PFSK-1 (cell line): ENCODE results near the gene SPRY1.

Experiments used
- POLR2AphosphoS5 ChIP-seq: IDR thresholded peaks from 2 replicates; pipeline ENCODE4 v1.6.1; 2012; ENCODE audit warnings: low read depth, mild to moderate bottlenecking, control low read depth, low read length, moderate library complexity
- SIN3A ChIP-seq: IDR thresholded peaks from 2 replicates; pipeline ENCODE4 v1.6.1; 2012; ENCODE audit warnings: mild to moderate bottlenecking, low read length, moderate library complexity, borderline replicate concordance; ENCODE audit not compliant: insufficient read depth
- TAF1 ChIP-seq: IDR thresholded peaks from 2 replicates; pipeline ENCODE4 v1.6.1; 2012; ENCODE audit warnings: low read length, control low read depth, borderline replicate concordance; ENCODE audit not compliant: insufficient read depth
- TF ChIP-seq, protein P1 (sequence below), 2 experiments: IDR thresholded peaks; 2 replicates each; pipeline versions ENCODE4 v1.6.1 to v1.8.0; 2011 to 2012; ENCODE audit warnings: low read depth in 2 of 2, low read length in 2 of 2, control low read depth in 1 of 2, inconsistent platforms in 1 of 2, mild to moderate bottlenecking in 1 of 2, moderate library complexity in 1 of 2; ENCODE audit not compliant: insufficient read depth in 1 of 2

DNA sequence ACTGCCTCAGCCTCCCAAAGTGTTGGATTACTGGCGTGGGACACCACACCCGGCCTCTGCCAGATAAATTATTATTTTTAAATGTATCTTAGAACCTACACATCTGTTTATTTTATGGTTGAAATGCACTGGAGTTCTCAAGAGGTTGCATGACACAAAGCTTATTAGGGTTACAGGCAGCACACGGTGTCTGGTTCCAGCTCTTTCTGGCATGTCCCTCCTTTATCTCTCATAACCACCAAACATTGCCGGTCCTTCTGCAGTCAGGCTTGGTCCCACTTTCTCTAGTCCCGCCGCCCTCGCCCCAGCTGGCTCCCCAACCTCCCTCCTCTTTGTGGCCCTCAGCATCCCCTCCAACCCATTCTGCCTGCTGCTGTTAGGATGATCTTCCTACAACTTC is 39.7 kb upstream of the SPRY1 start:
- TF ChIP-seq, protein P1, sequence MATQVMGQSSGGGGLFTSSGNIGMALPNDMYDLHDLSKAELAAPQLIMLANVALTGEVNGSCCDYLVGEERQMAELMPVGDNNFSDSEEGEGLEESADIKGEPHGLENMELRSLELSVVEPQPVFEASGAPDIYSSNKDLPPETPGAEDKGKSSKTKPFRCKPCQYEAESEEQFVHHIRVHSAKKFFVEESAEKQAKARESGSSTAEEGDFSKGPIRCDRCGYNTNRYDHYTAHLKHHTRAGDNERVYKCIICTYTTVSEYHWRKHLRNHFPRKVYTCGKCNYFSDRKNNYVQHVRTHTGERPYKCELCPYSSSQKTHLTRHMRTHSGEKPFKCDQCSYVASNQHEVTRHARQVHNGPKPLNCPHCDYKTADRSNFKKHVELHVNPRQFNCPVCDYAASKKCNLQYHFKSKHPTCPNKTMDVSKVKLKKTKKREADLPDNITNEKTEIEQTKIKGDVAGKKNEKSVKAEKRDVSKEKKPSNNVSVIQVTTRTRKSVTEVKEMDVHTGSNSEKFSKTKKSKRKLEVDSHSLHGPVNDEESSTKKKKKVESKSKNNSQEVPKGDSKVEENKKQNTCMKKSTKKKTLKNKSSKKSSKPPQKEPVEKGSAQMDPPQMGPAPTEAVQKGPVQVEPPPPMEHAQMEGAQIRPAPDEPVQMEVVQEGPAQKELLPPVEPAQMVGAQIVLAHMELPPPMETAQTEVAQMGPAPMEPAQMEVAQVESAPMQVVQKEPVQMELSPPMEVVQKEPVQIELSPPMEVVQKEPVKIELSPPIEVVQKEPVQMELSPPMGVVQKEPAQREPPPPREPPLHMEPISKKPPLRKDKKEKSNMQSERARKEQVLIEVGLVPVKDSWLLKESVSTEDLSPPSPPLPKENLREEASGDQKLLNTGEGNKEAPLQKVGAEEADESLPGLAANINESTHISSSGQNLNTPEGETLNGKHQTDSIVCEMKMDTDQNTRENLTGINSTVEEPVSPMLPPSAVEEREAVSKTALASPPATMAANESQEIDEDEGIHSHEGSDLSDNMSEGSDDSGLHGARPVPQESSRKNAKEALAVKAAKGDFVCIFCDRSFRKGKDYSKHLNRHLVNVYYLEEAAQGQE (IDR thresholded peaks at IDR 0.05; ENCODE audit: insufficient read depth in 1 of 2, low read depth in 2 of 2, low read length in 2 of 2): no peak
- TF ChIP-seq POLR2AphosphoS5 (no peak), SIN3A (no peak), TAF1 (no peak)
